ENCODE results near the gene FOXRED1. TPM values are rescaled to one million over a fixed set of nuclear protein-coding genes. Genes with fewer than 3 reads are reported as not detected.

The FOXRED1 gene
- total and polyA plus RNA-seq, 2 of the 4 experiments (the other 2 are of a cell fraction), result 15.1 to 28.3 TPM

- no peak overlapping the region for H2BK15ac ChIP-seq (ENCODE audit: low read depth, low read length)
- H3K18ac ChIP-seq (ENCODE audit: low read depth, low read length), result no peak overlapping the region
- no peak overlapping the region for H3K4ac ChIP-seq (ENCODE audit: low read depth, low read length)
- intact Hi-C loops (cut with micrococcal nuclease) (no loop called here), in situ Hi-C loops (cut with MboI; ENCODE audit: low sequenced_read_pairs) (no loop called here), dilution Hi-C loops (cut with HindIII; ENCODE audit: low sequenced_read_pairs, unreplicated experiment) (no loop called here)
- TF ChIP-seq USF2 (IDR thresholded peaks at IDR 0.05; ENCODE audit: low read depth, low read length), result no peak
- TF ChIP-seq CEBPB (IDR thresholded peaks at IDR 0.05; ENCODE audit: low read depth, low read length), result no peak
- no peak for TF ChIP-seq RFX5 (IDR thresholded peaks at IDR 0.05; ENCODE audit: low read depth, low read length)
- no peak for TF ChIP-seq NFE2L2 (IDR thresholded peaks at IDR 0.05; ENCODE audit: low read depth, low read length)
- no peak for TF ChIP-seq MXI1 (IDR thresholded peaks at IDR 0.05; ENCODE audit: borderline replicate concordance, low read depth, low read length)
- no peak for TF ChIP-seq MAFK (IDR thresholded peaks at IDR 0.05; ENCODE audit: low read depth, low read length)
- no peak for TF ChIP-seq SMC3 (IDR thresholded peaks at IDR 0.05; ENCODE audit: low read depth, low read length)
- no peak for TF ChIP-seq FOS (IDR thresholded peaks at IDR 0.05; ENCODE audit: low read depth, low read length)
- no peak for TF ChIP-seq BHLHE40 (IDR thresholded peaks at IDR 0.05; ENCODE audit: low read depth, low read length)
- no peak for TF ChIP-seq CTCF (conservative IDR thresholded peaks at IDR 0.05; ENCODE audit: low read depth, low read length)
- no peak for TF ChIP-seq CHD1 (IDR thresholded peaks at IDR 0.05; ENCODE audit: low read depth, low read length)
- no peak for TF ChIP-seq ELK1 (IDR thresholded peaks at IDR 0.05; ENCODE audit: borderline replicate concordance, low read depth, low read length)
- TF ChIP-seq POLR2A (IDR thresholded peaks at IDR 0.05; ENCODE audit: low read depth, low read length), result no peak
- TF ChIP-seq MAZ (IDR thresholded peaks at IDR 0.05; ENCODE audit: borderline replicate concordance, low read depth, low read length), result no peak
- no peak for TF ChIP-seq RAD21 (IDR thresholded peaks at IDR 0.05; ENCODE audit: low read length)
- TF ChIP-seq RCOR1 (IDR thresholded peaks at IDR 0.05; ENCODE audit: insufficient replicate concordance, low read length), result no peak
- H2AK9ac ChIP-seq (replicated peaks; ENCODE audit: low read depth, low read length, poor library complexity), result no peak overlapping the region
- H3K9me3 ChIP-seq (ENCODE audit: control insufficient read depth, insufficient read depth, low read length), result no peaks in the 10 kb centered on the region
- H3K23ac ChIP-seq (ENCODE audit: low read depth, low read length), result no peak overlapping the region
- H2BK20ac ChIP-seq (ENCODE audit: low read depth, low read length), result no peak overlapping the region
- H4K20me1 ChIP-seq (ENCODE audit: insufficient read depth, low read length), result no peaks in the 10 kb centered on the region
- no TSS peak for BruUV-seq (replicated peaks)
- H3K56ac ChIP-seq (ENCODE audit: extremely low read depth, insufficient read depth, low read length), result no peak overlapping the region
- WGBS, 2 experiments (ENCODE audit: extremely low coverage in 2 of 2, insufficient read length in 1 of 2), result 92% methylated on average over 4 of the region's 8 CpGs; no CpG with 5 or more reads in 1 of the 2 experiments
- H2AK5ac ChIP-seq (ENCODE audit: low read depth, low read length), result no peak overlapping the region
- H3K4me2 ChIP-seq (ENCODE audit: low read depth, low read length), result no peak overlapping the region
- POLR2A ChIA-PET (ENCODE audit: unreplicated experiment), result no interaction called here
- H3K9ac ChIP-seq (ENCODE audit: low read depth, low read length), result no peak overlapping the region
- no peak overlapping the region for H4K91ac ChIP-seq (ENCODE audit: insufficient read depth, low read depth, low read length)
- H2BK5ac ChIP-seq (ENCODE audit: low read depth, low read length, poor library complexity, severe bottlenecking), result no peak overlapping the region
- H3K14ac ChIP-seq (replicated peaks; ENCODE audit: low read depth, low read length), result no peak overlapping the region
- H3K27me3 ChIP-seq (ENCODE audit: control insufficient read depth, insufficient read depth, low read length), result no peaks in the 10 kb centered on the region
- peaks cover 3 to 14% of the 10 kb centered on the region in 2 experiments; a peak in 3 of 4 replicates for H3K79me1 ChIP-seq (ENCODE audit: low read depth in 1 of 2, low read length in 2 of 2)
- no peak overlapping the region for H4K5ac ChIP-seq (ENCODE audit: low read depth, low read length)
- peaks cover 26% of the 10 kb centered on the region for H3K36me3 ChIP-seq (ENCODE audit: control insufficient read depth, insufficient read depth, low read length)
- H2BK120ac ChIP-seq (ENCODE audit: low read depth, low read length), result no peak overlapping the region
- no peak for DNase-seq
- H3K9me1 ChIP-seq (ENCODE audit: insufficient read depth, low read length), result peaks cover 5% of the 10 kb centered on the region; the same call in 1 of the 2 replicates
- H3K27ac ChIP-seq (ENCODE audit: insufficient read depth, low read length), result no peak overlapping the region
- no peak overlapping the region for H2AFZ ChIP-seq (replicated peaks; ENCODE audit: low read length, poor library complexity)
- H3K4me3 ChIP-seq (ENCODE audit: insufficient read depth, low read depth, low read length), result no peak overlapping the region
- CTCF ChIA-PET, result no interaction called here
- H4K8ac ChIP-seq (ENCODE audit: low read depth in 2 of 2, low read length in 2 of 2), result no peak overlapping the region
- ATAC-seq (ENCODE audit: low read depth), result no peak
- peaks cover 3% of the 10 kb centered on the region; the same call in 1 of the 2 replicates for H3K4me1 ChIP-seq (ENCODE audit: control insufficient read depth, insufficient read depth, low read length)
Observed at GRCh38 chr11:126279191-126279590, 10.2 kb downstream of the FOXRED1 start.

Measured in IMR-90 (cell line).